H1 (cell line): ENCODE data around the gene MRPL4. TPM values are rescaled to one million over a fixed set of nuclear protein-coding genes. Genes with fewer than 3 reads are reported as not detected.

Experiments used
- BACH1 ChIP-seq: IDR thresholded peaks from 2 replicates; pipeline ENCODE4 v1.6.1; 2012; ENCODE audit warnings: low read length, improper control_type of control experiment
- CTBP2 ChIP-seq: IDR thresholded peaks from 2 replicates; pipeline ENCODE4 v1.7.0; 2011; ENCODE audit warnings: borderline replicate concordance, mild to moderate bottlenecking, moderate library complexity, mixed read lengths, low read length; ENCODE audit not compliant: insufficient read depth, insufficient read length
- JUN ChIP-seq: IDR thresholded peaks from 2 replicates; pipeline ENCODE4 v1.6.1; 2011; ENCODE audit warnings: low read depth, mild to moderate bottlenecking, improper control_type of control experiment, low read length
- POLR2AphosphoS5 ChIP-seq: IDR thresholded peaks from 2 replicates; pipeline ENCODE4 v1.6.1; 2011; ENCODE audit warnings: low read depth, low read length
- SIX5 ChIP-seq: IDR thresholded peaks from 2 replicates; pipeline ENCODE4 v1.6.1; 2011; ENCODE audit warnings: mild to moderate bottlenecking, low read depth, low read length
- TCF12 ChIP-seq: IDR thresholded peaks from 2 replicates; pipeline ENCODE4 v1.6.1; 2011; ENCODE audit warnings: low read depth, mild to moderate bottlenecking, low read length
- polyA plus RNA-seq, 7 experiments: library from polyadenylated mRNA; depleted of rRNA in 3 of 7; stranded (reverse) in 5 of 7; unstranded in 2 of 7; fragments of >200 nt in 5 of 7; fragments of 200-250 nt in 2 of 7; gene quantifications; 1 replicate in 5 of 7; 2 replicates in 1 of 7; 4 replicates in 1 of 7; pipeline versions ENCODE4 v1.2.1 to v1.2.3, GENCODE V29; 2011 to 2013; ENCODE audit warnings: missing spikeins in 2 of 7, mixed read lengths in 2 of 7
- total RNA-seq: library from RNA; stranded (reverse); fragmentation: NEBNext Ultra II Directional; extraction: Animal tissue kit (Norgen Biotek cat#: 25700); gene quantifications from 2 replicates; pipeline ENCODE4 v1.2.1, GENCODE V29; 2021
- TF ChIP-seq, protein P1 (sequence below): IDR thresholded peaks from 2 replicates; pipeline ENCODE4 v1.6.1; 2012; ENCODE audit warnings: low read length, inconsistent platforms

MRPL4 gene
- total and polyA plus RNA-seq, 2 of the 8 experiments (the other 6 are each of a cell fraction or from before 2014, with no cell fraction given): 82.3 to 187 TPM

DNA sequence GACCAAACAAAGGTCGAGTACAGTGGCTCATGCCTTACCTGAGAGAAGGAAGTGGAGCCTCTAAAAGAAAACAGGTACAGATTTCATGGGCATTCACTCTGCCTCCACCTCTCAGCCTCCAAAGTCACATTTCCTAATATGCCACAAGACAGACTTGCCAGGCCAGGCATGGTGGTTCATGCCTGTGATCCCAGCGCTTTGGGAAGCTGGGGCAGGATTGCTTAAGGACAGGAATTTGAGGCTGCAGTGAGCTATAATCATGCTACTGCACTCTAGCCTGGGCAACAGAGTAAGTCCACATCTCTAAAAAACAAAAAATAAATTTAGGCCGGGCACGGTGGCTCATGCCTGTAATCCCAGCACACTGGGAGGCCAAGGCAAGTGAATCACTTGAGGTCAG, 46.4 kb upstream of the MRPL4 start (continued):
- TF ChIP-seq, protein P1, sequence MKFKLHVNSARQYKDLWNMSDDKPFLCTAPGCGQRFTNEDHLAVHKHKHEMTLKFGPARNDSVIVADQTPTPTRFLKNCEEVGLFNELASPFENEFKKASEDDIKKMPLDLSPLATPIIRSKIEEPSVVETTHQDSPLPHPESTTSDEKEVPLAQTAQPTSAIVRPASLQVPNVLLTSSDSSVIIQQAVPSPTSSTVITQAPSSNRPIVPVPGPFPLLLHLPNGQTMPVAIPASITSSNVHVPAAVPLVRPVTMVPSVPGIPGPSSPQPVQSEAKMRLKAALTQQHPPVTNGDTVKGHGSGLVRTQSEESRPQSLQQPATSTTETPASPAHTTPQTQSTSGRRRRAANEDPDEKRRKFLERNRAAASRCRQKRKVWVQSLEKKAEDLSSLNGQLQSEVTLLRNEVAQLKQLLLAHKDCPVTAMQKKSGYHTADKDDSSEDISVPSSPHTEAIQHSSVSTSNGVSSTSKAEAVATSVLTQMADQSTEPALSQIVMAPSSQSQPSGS: no peak
- TF ChIP-seq BACH1: no peak
- no peak for TF ChIP-seq JUN
- TF ChIP-seq TCF12: no peak
- no peak for TF ChIP-seq SIX5
- TF ChIP-seq CTBP2: no peak
- TF ChIP-seq POLR2AphosphoS5: no peak
